ENCODE measurements around the gene SH2D3A. TPM values are rescaled to one million over a fixed set of nuclear protein-coding genes. Genes with fewer than 3 reads are reported as not detected.
A peak's percentile ranks its signal among the peaks of the same experiment; 100 is the strongest.

Gene SH2D3A
- total and polyA plus RNA-seq, 7 donors: 0.66 to 42.7 (median 26.9) TPM; not detected in 3

- peaks cover 0 to 68% (median 48%) of the 10 kb centered on the region in 4 donors for H3K4me1 ChIP-seq
- 7 to 13% methylated on average over 13 of the region's 13 CpGs for WGBS, 2 donors
- no peak for TF ChIP-seq EP300 (IDR thresholded peaks at IDR 0.05)
- TF ChIP-seq CTCF (IDR thresholded peaks at IDR 0.05): peak in 3 of 4 experiments; percentile 57 to 77 (median 61)
- no peak for TF ChIP-seq POLR2A (IDR thresholded peaks at IDR 0.05)
- peak; percentile 44 to 79 (median 71) for TF ChIP-seq POLR2AphosphoS5 (IDR thresholded peaks at IDR 0.05)
- peak; percentile 100 for DNase-seq
- H3K4me3 ChIP-seq: peak overlapping the region in 3 of 4 donors; percentile 80 to 91 (median 91)
- H3K27ac ChIP-seq: peak overlapping the region; percentile 88 to 97 (median 94)
- intact Hi-C loops (cut with DNase I): loop anchor here (2.0 to 10.0 kb wide), 8 partner anchors 106 to 1187 kb away; partner anchors contain the start of genes CTXN1, PNPLA6, SNAPC2 and TNFSF9
- peaks cover under 1 to 20% (median 8%) of the 10 kb centered on the region in 4 donors for H3K36me3 ChIP-seq
- no peaks in the 10 kb centered on the region for H3K9me3 ChIP-seq
- no peaks in the 10 kb centered on the region for H3K27me3 ChIP-seq
Observed at GRCh38 chr19:6737873-6738786, 29.1 kb downstream of the SH2D3A start.

GRCh38 chr19:6737284-6737872, 29.9 kb downstream of the SH2D3A start, which contains the start of gene GPR108:
Gene GPR108, minus strand, starts transcription at chr19:6737580. Its CDS starts 4 bp downstream, at chr19:6737576.
- peak; percentile 100 for DNase-seq
- Histone ChIP-seq H3K27me3 (no peaks in the 10 kb centered on the region), H3K4me3 (peak within 1 kb of the TSS; percentile 54 to 92 (median 88)), H3K4me1 (peaks cover 0 to 62% (median 45%) of the 10 kb centered on the region in 4 donors), H3K36me3 (peaks cover 0 to 20% (median 13%) of the 10 kb centered on the region in 4 donors), H3K27ac (peak within 1 kb of the TSS; percentile 95 to 97 (median 96)), H3K9me3 (no peaks in the 10 kb centered on the region)
- intact Hi-C loops (cut with DNase I): loop anchor here (2.0 to 10.0 kb wide), 7 partner anchors 105 to 1187 kb away; partner anchors contain the start of genes CTXN1, PNPLA6, SNAPC2 and TNFSF9
- peak in 1 of 2 donors; percentile 54 for TF ChIP-seq POLR2A (IDR thresholded peaks at IDR 0.05)
- no peak for TF ChIP-seq CTCF (IDR thresholded peaks at IDR 0.05)
- TF ChIP-seq EP300 (IDR thresholded peaks at IDR 0.05): peak in 1 of 4 donors; percentile 2
- TF ChIP-seq POLR2AphosphoS5 (IDR thresholded peaks at IDR 0.05): peak; percentile 40 to 74 (median 54)
- 0 to 1% methylated on average over 55 of the region's 55 CpGs for WGBS, 2 donors

- Histone ChIP-seq H3K36me3 (peaks cover 0 to 25% (median 17%) of the 10 kb centered on the region in 4 donors), H3K9me3 (no peaks in the 10 kb centered on the region), H3K27me3 (no peaks in the 10 kb centered on the region), H3K4me1 (peaks cover 0 to 57% (median 40%) of the 10 kb centered on the region in 4 donors), H3K27ac (peak overlapping the region; percentile 93 to 97 (median 96)), H3K4me3 (peak overlapping the region; percentile 54 to 92 (median 81))
- WGBS, 2 donors: 0 to 1% methylated on average over 16 of the region's 16 CpGs
- intact Hi-C loops (cut with DNase I): loop anchor here (2.0 to 10.0 kb wide), 7 partner anchors 105 to 1188 kb away; partner anchors contain the start of genes CTXN1, PNPLA6, SNAPC2 and TNFSF9
- TF ChIP-seq CTCF (IDR thresholded peaks at IDR 0.05) (peak in 1 of 4 experiments; percentile 9), POLR2AphosphoS5 (IDR thresholded peaks at IDR 0.05) (no peak)
- DNase-seq: no peak
Observed at GRCh38 chr19:6736917-6737283, 30.3 kb downstream of the SH2D3A start.

DNA sequence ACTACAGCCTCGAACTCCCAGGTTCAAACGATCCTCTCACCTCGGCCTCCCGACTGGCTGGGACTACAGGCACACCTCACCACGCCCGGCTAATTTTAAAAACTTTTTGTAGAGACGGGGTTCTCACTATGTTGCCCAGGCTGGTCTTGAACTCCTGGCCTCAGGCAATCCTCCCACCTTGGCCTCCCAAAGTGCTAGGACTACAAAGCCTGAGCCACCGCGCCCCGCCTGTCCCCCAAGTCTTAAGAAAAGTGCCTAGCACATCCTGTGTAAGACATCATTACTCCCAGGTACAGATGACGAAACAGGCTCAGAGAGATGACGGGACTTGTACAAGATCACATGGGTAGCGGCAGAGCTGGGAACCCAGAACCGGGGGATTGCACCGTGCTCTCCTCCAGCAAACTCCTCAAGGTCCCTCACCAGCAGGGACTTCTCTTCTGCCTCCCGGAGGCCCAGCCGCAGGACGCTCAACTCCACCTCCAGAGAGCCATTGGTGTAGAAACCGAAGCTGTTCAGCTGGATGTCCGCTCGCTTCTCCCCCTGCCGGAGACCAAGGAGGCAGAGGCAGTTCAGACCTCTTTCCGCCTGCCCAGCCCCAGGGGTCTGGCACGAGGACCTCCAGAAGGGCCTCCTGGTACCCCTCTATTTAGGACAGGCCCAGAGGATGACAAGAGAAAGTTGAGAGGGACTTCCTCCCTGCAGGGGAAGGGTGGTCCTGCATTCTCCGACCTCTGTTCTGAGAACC, 30.9 kb downstream of the SH2D3A start:
- Histone ChIP-seq H3K27ac (peak overlapping the region; percentile 93 to 97 (median 96)), H3K27me3 (no peaks in the 10 kb centered on the region), H3K4me3 (peak overlapping the region; percentile 54 to 92 (median 81)), H3K9me3 (no peaks in the 10 kb centered on the region), H3K36me3 (peaks cover 0 to 30% (median 23%) of the 10 kb centered on the region in 4 donors), H3K4me1 (peaks cover 0 to 52% (median 35%) of the 10 kb centered on the region in 4 donors)
- TF ChIP-seq POLR2AphosphoS5 (IDR thresholded peaks at IDR 0.05) (peak; percentile 28 to 68 (median 59)), EP300 (IDR thresholded peaks at IDR 0.05) (no peak), CTCF (IDR thresholded peaks at IDR 0.05) (peak in 3 of 4 experiments; percentile 60 to 74 (median 62)), POLR2A (IDR thresholded peaks at IDR 0.05) (no peak)
- WGBS, 2 donors: 16 to 24% methylated on average over 25 of the region's 25 CpGs
- DNase-seq: peak; percentile 93
- intact Hi-C loops (cut with DNase I): loop anchor here (2.0 to 10.0 kb wide), 7 partner anchors 104 to 1188 kb away; partner anchors contain the start of genes CTXN1, PNPLA6, SNAPC2 and TNFSF9
